NCI-H82 treated with DMSO at 0.1 percent for 48 hours (cell line): ENCODE data around the gene B4GALT7.
"Not testable (repeated sequence)": the region's sequence is repeated elsewhere in the genome, so short reads cannot be mapped to it uniquely, and the experiment has no call there.

Source experiments
- DNase-seq: peaks from one replicate; lab custom pipeline; 2025; ENCODE audit not compliant: unreplicated experiment; lab: John Stamatoyannopoulos, UW

Gene B4GALT7

DNA sequence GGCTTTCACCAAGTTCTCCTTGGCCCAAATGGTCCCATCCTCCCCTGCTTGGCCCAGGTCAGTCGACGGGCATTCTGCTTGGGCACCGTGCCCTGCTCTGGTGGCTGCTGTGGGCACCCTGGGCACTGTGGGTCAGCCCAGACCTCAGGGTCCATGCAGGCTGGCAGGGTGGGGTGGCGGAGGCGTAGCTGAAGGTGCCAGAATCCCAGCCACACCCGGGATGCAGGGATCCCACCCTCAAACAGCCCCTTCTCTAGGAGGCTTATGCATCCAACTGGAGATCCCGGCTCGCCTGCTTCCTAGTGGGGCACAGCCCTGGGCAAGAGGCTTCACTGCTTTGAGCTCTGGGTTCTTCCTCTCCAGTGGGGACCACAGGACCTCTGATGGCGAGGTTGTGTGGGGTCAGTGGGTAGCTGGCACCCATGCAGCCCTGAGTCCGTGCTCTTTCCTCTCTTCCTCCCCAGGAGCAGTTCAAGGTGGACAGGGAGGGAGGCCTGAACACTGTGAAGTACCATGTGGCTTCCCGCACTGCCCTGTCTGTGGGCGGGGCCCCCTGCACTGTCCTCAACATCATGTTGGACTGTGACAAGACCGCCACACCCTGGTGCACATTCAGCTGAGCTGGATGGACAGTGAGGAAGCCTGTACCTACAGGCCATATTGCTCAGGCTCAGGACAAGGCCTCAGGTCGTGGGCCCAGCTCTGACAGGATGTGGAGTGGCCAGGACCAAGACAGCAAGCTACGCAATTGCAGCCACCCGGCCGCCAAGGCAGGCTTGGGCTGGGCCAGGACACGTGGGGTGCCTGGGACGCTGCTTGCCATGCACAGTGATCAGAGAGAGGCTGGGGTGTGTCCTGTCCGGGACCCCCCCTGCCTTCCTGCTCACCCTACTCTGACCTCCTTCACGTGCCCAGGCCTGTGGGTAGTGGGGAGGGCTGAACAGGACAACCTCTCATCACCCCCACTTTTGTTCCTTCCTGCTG is 9.4 kb downstream of the B4GALT7 start:
- DNase-seq: no peak

GRCh38 chr5:177610131-177610769 is 10.3 kb downstream of the B4GALT7 start:
- DNase-seq: no peak

DNA sequence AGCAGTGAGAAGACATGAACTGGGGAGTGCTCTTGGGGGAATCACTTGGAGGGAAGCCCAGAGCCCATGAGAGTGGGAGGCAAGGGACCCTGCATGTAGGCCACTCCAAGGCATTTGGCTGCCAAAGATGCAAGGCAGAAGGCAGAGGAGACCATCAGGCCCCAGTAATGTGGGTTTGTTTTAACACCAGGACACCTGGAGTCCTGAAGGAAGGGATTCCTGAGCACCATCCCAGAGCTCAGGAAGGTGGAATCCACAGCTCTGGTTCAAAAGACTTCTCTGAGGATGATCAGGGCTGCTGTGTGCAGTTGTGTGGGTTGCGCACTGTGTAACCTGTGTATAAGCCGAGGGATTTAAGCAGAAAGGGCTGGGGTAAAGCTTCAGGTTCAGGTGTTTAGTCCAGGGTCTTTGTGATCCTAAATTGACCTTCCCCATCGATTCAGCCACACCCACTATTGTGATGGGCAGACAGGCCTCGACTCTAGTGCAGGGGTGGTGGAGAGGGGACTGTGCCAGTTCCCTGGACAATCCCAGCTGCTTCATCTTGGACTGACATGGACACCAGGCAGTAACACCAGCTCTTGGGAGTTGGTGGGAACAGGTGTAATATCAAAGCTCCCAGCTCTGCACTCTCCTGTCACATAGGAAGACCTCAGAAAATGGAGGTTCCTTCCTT is 11.0 kb downstream of the B4GALT7 start:
- no peak for DNase-seq

- DNase-seq: no peak
Observed at GRCh38 chr5:177611446-177612214, 11.7 kb downstream of the B4GALT7 start.

DNA sequence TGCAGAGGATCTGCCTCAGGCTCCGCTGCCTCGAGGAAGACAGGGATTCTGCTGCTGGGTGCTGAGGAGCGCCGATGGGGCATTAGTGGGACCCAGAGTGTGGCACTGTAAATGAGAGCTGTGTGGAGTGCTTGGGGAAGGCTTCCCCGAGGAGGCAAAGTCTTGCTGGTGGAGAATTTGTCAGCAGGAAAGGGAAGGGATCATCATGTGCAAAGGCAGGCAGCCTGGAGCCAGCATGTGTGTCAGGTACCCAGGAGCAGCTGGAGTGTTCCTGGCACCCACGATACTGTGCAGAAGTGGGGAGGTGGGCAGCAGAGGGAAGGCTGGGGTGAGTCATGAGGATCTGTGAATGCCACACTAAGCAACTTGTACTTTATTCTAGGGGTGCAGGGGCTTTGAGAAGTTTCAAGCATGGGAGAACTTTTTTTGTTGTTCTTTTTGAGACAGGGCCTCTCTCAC is 12.3 kb downstream of the B4GALT7 start:
- DNase-seq: no peak

- DNase-seq: no peak
Observed at GRCh38 chr5:177620560-177620959, 20.6 kb downstream of the B4GALT7 start.

DNA sequence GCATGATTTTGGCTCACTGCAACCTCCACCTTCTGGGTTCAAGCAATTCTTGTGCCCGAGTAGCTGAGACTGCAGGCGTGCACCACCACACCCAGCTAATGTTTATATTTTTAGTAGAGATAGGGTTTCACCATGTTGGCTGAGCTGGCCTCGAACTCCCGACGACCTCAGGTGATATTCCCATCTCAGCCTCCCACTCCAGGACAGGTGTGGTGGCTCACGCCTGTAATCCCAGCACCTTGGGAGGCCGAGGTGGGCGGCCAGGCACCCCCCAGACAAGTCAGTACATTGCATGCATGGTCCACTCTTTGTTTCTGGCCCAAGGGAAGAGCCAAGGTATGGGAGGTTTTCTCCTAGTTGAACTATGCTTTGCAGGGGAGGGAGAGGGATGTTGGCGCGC is 24.2 kb downstream of the B4GALT7 start:
- not testable (repeated sequence) for DNase-seq

GRCh38 chr5:177630186-177630585 is 30.3 kb downstream of the B4GALT7 start:
- DNase-seq: not testable (repeated sequence)

GRCh38 chr5:177634912-177635311 is 35.0 kb downstream of the B4GALT7 start:
- not testable (repeated sequence) for DNase-seq

DNA sequence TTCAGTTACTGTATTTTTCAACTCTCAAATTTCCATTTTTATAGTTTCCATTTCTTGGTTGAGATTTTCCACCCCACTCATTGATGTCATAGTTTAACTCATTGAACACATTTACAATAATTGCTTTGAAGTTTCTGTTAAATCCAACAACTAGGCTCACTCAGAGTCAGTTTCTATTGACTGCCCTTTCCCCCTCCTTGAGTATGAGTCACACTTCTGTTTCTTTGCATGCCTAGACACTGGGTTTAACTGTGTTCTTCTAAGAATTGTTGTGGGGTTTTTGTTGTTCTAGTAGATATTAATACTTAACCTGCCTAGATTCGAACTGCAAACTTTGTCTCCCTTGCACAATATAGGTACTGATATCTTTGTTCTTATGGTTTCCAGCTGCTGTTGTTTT is 45.5 kb downstream of the B4GALT7 start:
- DNase-seq: not testable (repeated sequence)

- not testable (repeated sequence) for DNase-seq
Observed at GRCh38 chr5:177651235-177651634, 51.3 kb downstream of the B4GALT7 start.

GRCh38 chr5:177657846-177658245 is 57.9 kb downstream of the B4GALT7 start:
- DNase-seq: not testable (repeated sequence)

DNA sequence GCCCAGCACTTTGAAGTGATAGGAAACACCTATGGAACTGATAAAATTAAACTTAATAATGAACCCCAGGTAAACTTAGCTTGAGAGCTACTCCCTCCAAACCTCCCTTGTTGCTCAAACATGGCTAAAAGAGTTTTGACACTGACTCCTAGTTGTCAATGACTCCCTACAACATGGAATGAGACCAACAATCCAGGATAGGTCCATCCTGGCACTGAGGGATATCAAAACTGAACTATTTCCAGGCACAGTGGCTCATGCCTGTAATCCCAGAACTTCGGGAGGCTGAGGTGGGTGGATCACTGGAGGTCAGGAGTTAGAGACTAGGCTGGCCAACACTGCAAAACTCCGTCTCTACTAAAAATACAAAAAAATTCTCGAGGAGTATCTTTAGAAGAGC is 58.6 kb downstream of the B4GALT7 start:
- not testable (repeated sequence) for DNase-seq
